GM12878 (cell line): ENCODE data around the gene TGM2. TPM values are rescaled to one million over a fixed set of nuclear protein-coding genes. Genes with fewer than 3 reads are reported as not detected.

ENCODE experiments used
- ATAC-seq: fragments of 200-7000 bp; cut with Tn5 transposase; 3 replicates; pipeline ENCODE4 v1.9.1; 2020; ENCODE audit warnings: mild to moderate bottlenecking, moderate library complexity
- BruUV-seq: library from RNA; stranded (reverse); fragments of 400-500 nt; replicated peaks from 2 replicates; lab custom pipeline; 2021; lab: Mats Ljungman, UMichigan
- CTCF ChIA-PET: fragments of 300-600 bp; sonication (Branson Sonifier 250); formaldehyde crosslinking; extraction: SDS; loops from one replicate; lab custom pipeline; 2021; ENCODE audit warnings: inconsistent platforms; lab: Yijun Ruan, JAX
- POLR2A ChIA-PET: fragments of 350-600 bp; formaldehyde crosslinking; extraction: SDS; loops from one replicate; lab custom pipeline; 2021; ENCODE audit warnings: inconsistent platforms; lab: Charles Lee
- RAD21 ChIA-PET: fragments of 300-600 bp; sonication (Branson Sonifier 250); formaldehyde crosslinking; loops from one replicate; lab custom pipeline; 2023; ENCODE audit warnings: antibody characterized with exemption; ENCODE audit not compliant: unreplicated experiment; lab: Charles Lee
- SMC1A ChIA-PET: fragments of 300-600 bp; sonication (Branson Sonifier 250); formaldehyde crosslinking; loops from one replicate; lab custom pipeline; 2023; ENCODE audit not compliant: unreplicated experiment, uncharacterized antibody; lab: Charles Lee
- DNase-seq: peaks from one replicate; pipeline ENCODE4 v3.0.0-alpha.2; 2011; ENCODE audit warnings: low read depth, low spot score
- FAIRE-seq: peaks from 3 replicates; lab custom pipeline; 2011; peaks lifted over from hg19 to GRCh38; lab: Jason Lieb, UNC
- H2AFZ ChIP-seq: 2 replicates; pipeline ENCODE4 v1.6.0; 2011; ENCODE audit warnings: low read depth, low read length, control low read depth; ENCODE audit not compliant: control insufficient read depth
- H3K27ac ChIP-seq: 2 replicates; pipeline ENCODE4 v1.5.1; 2011; ENCODE audit warnings: control low read depth; ENCODE audit not compliant: control insufficient read depth, insufficient read depth
- H3K27me3 ChIP-seq, 2 experiments: replicated peaks in 1 of 2; 2 replicates each; pipeline versions ENCODE4 v1.6.0 to v1.6.1; 2011; ENCODE audit warnings: low read length in 1 of 2; ENCODE audit not compliant: control insufficient read depth in 2 of 2, insufficient read depth in 2 of 2
- H3K36me3 ChIP-seq, 2 experiments: 2 replicates each; pipeline ENCODE4 v1.5.1; 2011; ENCODE audit warnings: low read length in 1 of 2; ENCODE audit not compliant: control insufficient read depth in 2 of 2, insufficient read depth in 2 of 2
- H3K4me1 ChIP-seq: 2 replicates; pipeline ENCODE4 v1.6.1; 2011; ENCODE audit warnings: mild to moderate bottlenecking, low read length, moderate library complexity, mixed read lengths; ENCODE audit not compliant: control insufficient read depth, insufficient read depth
- H3K4me2 ChIP-seq: 2 replicates; pipeline ENCODE4 v1.6.0; 2011; ENCODE audit warnings: control low read depth; ENCODE audit not compliant: control insufficient read depth, insufficient read depth
- H3K4me3 ChIP-seq: fragments of 200-600 bp; sonication (generic); 2 replicates; pipeline ENCODE4 v1.5.1; 2016
- H3K79me2 ChIP-seq: 2 replicates; pipeline ENCODE4 v1.6.0; 2011; ENCODE audit warnings: low read length; ENCODE audit not compliant: control insufficient read depth, insufficient read depth
- H3K9ac ChIP-seq: 2 replicates; pipeline ENCODE4 v1.8.0; 2011; ENCODE audit warnings: low read length, control low read depth, mixed read lengths; ENCODE audit not compliant: control insufficient read depth, insufficient read depth
- H3K9me3 ChIP-seq: replicated peaks from 3 replicates; pipeline ENCODE4 v1.5.1; 2011; ENCODE audit warnings: mild to moderate bottlenecking, low read length; ENCODE audit not compliant: control insufficient read depth, insufficient read depth
- H4K20me1 ChIP-seq: 2 replicates; pipeline ENCODE4 v1.6.0; 2011; ENCODE audit not compliant: control insufficient read depth, insufficient read depth
- BMI1 ChIP-seq: fragments of 450-650 bp; IDR thresholded peaks from 2 replicates; pipeline ENCODE4 v1.6.1; 2016; ENCODE audit warnings: mild to moderate bottlenecking, moderate library complexity, borderline replicate concordance
- CBFB ChIP-seq: IDR thresholded peaks from 2 replicates; pipeline ENCODE4 v1.6.1; 2016; ENCODE audit warnings: antibody characterized with exemption, low read depth
- HDGF ChIP-seq: fragments of 450-650 bp; IDR thresholded peaks from 2 replicates; pipeline ENCODE4 v1.6.1; 2016; ENCODE audit warnings: antibody characterized with exemption
- IRF4 ChIP-seq: IDR thresholded peaks from 2 replicates; pipeline ENCODE4 v1.6.1; 2011; ENCODE audit warnings: low read depth, low read length
- KDM1A ChIP-seq: fragments of 200-600 bp; sonication (generic); IDR thresholded peaks from 2 replicates; pipeline ENCODE4 v1.6.1; 2016; ENCODE audit warnings: borderline replicate concordance
- MEF2B ChIP-seq: fragments of 450-650 bp; IDR thresholded peaks from 2 replicates; pipeline ENCODE4 v1.6.1; 2018; ENCODE audit warnings: mild to moderate bottlenecking, moderate library complexity; ENCODE audit not compliant: partially characterized antibody, poor library complexity, severe bottlenecking
- NFIC ChIP-seq: IDR thresholded peaks from 2 replicates; pipeline ENCODE4 v1.6.1; 2012; ENCODE audit warnings: low read depth, mild to moderate bottlenecking, inconsistent platforms, low read length, moderate library complexity
- NR2C1 ChIP-seq: fragments of 450-650 bp; IDR thresholded peaks from 2 replicates; pipeline ENCODE4 v1.6.1; 2017; ENCODE audit warnings: antibody characterized with exemption, mild to moderate bottlenecking, moderate library complexity
- PAX8 ChIP-seq: fragments of 450-650 bp; IDR thresholded peaks from 2 replicates; pipeline ENCODE4 v1.6.1; 2017; ENCODE audit warnings: mild to moderate bottlenecking, moderate library complexity
- POU2F2 ChIP-seq: IDR thresholded peaks from 3 replicates; pipeline ENCODE4 v1.6.1; 2011; ENCODE audit warnings: low read depth, mild to moderate bottlenecking, low read length, borderline replicate concordance
- STAT1 ChIP-seq: fragments of 450-650 bp; conservative IDR thresholded peaks from 2 replicates; pipeline ENCODE4 v1.6.1; 2014; ENCODE audit warnings: antibody characterized with exemption, mild to moderate bottlenecking
- SUPT20H ChIP-seq: IDR thresholded peaks from 2 replicates; pipeline ENCODE4 v1.6.1; 2011; ENCODE audit warnings: low read depth, mild to moderate bottlenecking, low read length, moderate library complexity, borderline replicate concordance; ENCODE audit not compliant: control insufficient read depth
- SUZ12 ChIP-seq: fragments of 200-600 bp; sonication (generic); IDR thresholded peaks from one replicate; pipeline ENCODE4 v1.6.1; 2018; ENCODE audit warnings: antibody characterized with exemption, mild to moderate bottlenecking; ENCODE audit not compliant: unreplicated experiment
- TCF7 ChIP-seq: IDR thresholded peaks from 2 replicates; pipeline ENCODE4 v1.6.1; 2014; ENCODE audit warnings: antibody characterized with exemption, borderline replicate concordance
- ZBTB11 ChIP-seq: fragments of 450-650 bp; formaldehyde crosslinking; IDR thresholded peaks from 2 replicates; pipeline ENCODE4 v1.5.0; 2022; ENCODE audit warnings: mild to moderate bottlenecking, missing genetic modification characterization
- ZNF274 ChIP-seq: IDR thresholded peaks from one replicate; pipeline ENCODE4 v1.8.0; 2011; ENCODE audit not compliant: insufficient read length, insufficient read depth
- ZNF687 ChIP-seq: fragments of 450-650 bp; IDR thresholded peaks from 2 replicates; pipeline ENCODE4 v1.6.1; 2017; ENCODE audit warnings: mild to moderate bottlenecking, moderate library complexity
- WGBS: methylation state at CpG from one replicate; pipeline ENCODE4 v1.1.6; 2016; ENCODE audit warnings: low lambda C conversion rate; ENCODE audit not compliant: insufficient replicate concordance, insufficient coverage; ENCODE audit errors: missing lambda C conversion rate; 5-methylcytosine and 5-hydroxymethylcytosine counted together
- in situ Hi-C: fragments of 300-500 bp; cut with MboI; formaldehyde crosslinking; loops from 9 replicates; pipeline ENCODE4 v1.14.3; 2018; ENCODE audit warnings: mixed read lengths
- intact Hi-C: fragments of 100-400 bp; cut with micrococcal nuclease; formaldehyde crosslinking; loops from one replicate; pipeline ENCODE4 v1.14.2; 2022; ENCODE audit not compliant: unreplicated experiment
- polyA plus RNA-seq, 11 experiments: library from polyadenylated mRNA; depleted of rRNA in 4 of 11; unstranded in 6 of 11; stranded (reverse) in 5 of 11; fragments of >200 nt; fragmentation: Nextera tagmentation in 4 of 11; fragmentation: Illumina TruSeq in 1 of 11; extraction: Ambion mirVana in 4 of 11; extraction: Trizol in 1 of 11; gene quantifications; 1 replicate in 1 of 11; 2 replicates in 10 of 11; pipeline versions ENCODE4 v1.2.1 to v1.2.3, GENCODE V29; 2011 to 2016; ENCODE audit warnings: inconsistent platforms in 2 of 11, missing spikeins in 2 of 11, low read depth in 1 of 11
- total RNA-seq, 4 experiments: library from RNA; depleted of rRNA in 3 of 4; stranded (reverse); fragments of >200 nt in 3 of 4; fragmentation: Illumina TruSeq in 1 of 4; extraction: Trizol in 1 of 4; gene quantifications; 2 replicates each; pipeline versions ENCODE4 v1.2.1 to v1.2.3, GENCODE V29; 2013 to 2021

The TGM2 gene
- total and polyA plus RNA-seq, 10 of the 15 experiments (the other 5 are each of a cell fraction or from before 2014, with no cell fraction given), result 0.11 to 1.9 (median 0.51) TPM

- Histone ChIP-seq H3K4me1 (peaks cover 9% of the 10 kb centered on the region), H2AFZ (no peak overlapping the region), H3K27me3 (no peaks in the 10 kb centered on the region), H3K79me2 (no peaks in the 10 kb centered on the region), H3K4me3 (no peak overlapping the region), H3K4me2 (no peak overlapping the region), H3K36me3 (no peaks in the 10 kb centered on the region), H3K27ac (no peak overlapping the region), H3K9me3 (no peaks in the 10 kb centered on the region), H4K20me1 (no peaks in the 10 kb centered on the region), H3K9ac (no peak overlapping the region)
- CTCF ChIA-PET, result interaction anchor here (2.2 kb wide), 1 partner anchor 48 kb away, joined by 9 read pairs; no protein-coding TSS in a partner anchor
- POLR2A ChIA-PET, result no interaction called here
- FAIRE-seq (no peak), ATAC-seq (no peak), DNase-seq (no peak)
- in situ Hi-C loops (no loop called here), intact Hi-C loops (no loop called here)
- RAD21 ChIA-PET, result no interaction called here
- WGBS, result 85% methylated on average over 4 of the region's 4 CpGs
- SMC1A ChIA-PET, result interaction anchor here (0.7 to 1.2 kb wide), 2 partner anchors 49 to 100 kb away, joined by 3 read pairs; no protein-coding TSS in a partner anchor
- BruUV-seq, result no TSS peak
- TF ChIP-seq ZNF274, result no peak
- no peak for TF ChIP-seq TCF7
- TF ChIP-seq SUPT20H, result no peak
- no peak for TF ChIP-seq CBFB
- no peak for TF ChIP-seq MEF2B
- TF ChIP-seq HDGF, result no peak
- TF ChIP-seq NFIC, result no peak
- TF ChIP-seq ZNF687, result no peak
- no peak for TF ChIP-seq ZBTB11 (CRISPR knock-in tag)
- TF ChIP-seq POU2F2, result no peak
- TF ChIP-seq PAX8, result no peak
- no peak for TF ChIP-seq STAT1
- no peak for TF ChIP-seq IRF4
- TF ChIP-seq NR2C1, result no peak
- TF ChIP-seq KDM1A, result no peak
- TF ChIP-seq BMI1, result no peak
- no peak for TF ChIP-seq SUZ12
Observed at GRCh38 chr20:38121741-38122140, 43.3 kb downstream of the TGM2 start.
